Fibroblast of skin of right quadriceps (primary cell): ENCODE results near the gene ACADS.

Experiments used
- DNase-seq: peaks from one replicate; pipeline ENCODE4 v3.0.0-alpha.2; 2013

Gene ACADS

DNA sequence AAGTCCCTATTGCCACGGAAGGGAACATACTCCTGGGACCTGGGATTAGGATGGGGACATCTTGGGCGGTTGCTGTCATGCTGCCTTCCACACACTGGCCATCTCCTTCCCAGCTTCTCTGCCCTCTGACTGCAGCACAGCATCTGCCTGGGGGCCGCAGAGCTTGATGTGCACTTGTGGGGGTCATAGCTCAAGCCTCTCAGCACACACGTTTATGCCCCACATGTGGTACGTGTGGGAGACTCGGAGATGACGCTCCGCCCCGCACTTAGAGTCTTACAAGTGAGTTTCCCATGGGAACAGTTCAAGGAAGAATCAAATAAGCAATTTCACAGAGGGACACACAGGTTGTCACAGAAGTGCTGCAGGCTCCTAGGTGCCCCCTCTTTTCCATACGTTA, 8.6 kb downstream of the ACADS start:
- DNase-seq = no peak

GRCh38 chr12:120735181-120735580, 9.6 kb downstream of the ACADS start:
- DNase-seq = no peak

GRCh38 chr12:120736404-120737331, 11.0 kb downstream of the ACADS start:
- no peak for DNase-seq

- no peak for DNase-seq
Measured at GRCh38 chr12:120737557-120738251, 12.1 kb downstream of the ACADS start.

DNA sequence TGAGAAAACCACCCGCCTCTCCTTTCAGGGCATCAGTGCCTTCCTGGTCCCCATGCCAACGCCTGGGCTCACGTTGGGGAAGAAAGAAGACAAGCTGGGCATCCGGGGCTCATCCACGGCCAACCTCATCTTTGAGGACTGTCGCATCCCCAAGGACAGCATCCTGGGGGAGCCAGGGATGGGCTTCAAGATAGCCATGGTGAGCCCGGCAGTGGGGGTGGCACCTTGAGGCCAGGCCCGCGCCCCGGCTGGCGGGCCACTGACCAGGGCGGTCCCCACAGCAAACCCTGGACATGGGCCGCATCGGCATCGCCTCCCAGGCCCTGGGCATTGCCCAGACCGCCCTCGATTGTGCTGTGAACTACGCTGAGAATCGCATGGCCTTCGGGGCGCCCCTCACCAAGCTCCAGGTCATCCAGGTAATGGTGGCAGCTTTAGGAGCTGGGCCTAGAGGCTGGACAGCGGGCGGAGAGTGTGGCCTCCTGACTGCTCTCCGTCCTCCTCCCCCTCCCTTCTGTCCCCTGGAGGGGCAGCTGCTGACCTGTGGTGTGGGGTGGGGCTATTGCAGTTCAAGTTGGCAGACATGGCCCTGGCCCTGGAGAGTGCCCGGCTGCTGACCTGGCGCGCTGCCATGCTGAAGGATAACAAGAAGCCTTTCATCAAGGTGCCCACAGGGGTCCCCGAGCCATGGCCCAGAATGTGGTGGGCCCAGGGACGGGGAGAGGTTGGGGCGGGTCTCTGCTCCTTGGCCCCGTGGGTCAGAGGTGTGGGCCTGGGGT, 12.8 kb downstream of the ACADS start:
- DNase-seq = no peak

- DNase-seq = no peak
Measured at GRCh38 chr12:120739031-120739762, 13.6 kb downstream of the ACADS start.

DNA sequence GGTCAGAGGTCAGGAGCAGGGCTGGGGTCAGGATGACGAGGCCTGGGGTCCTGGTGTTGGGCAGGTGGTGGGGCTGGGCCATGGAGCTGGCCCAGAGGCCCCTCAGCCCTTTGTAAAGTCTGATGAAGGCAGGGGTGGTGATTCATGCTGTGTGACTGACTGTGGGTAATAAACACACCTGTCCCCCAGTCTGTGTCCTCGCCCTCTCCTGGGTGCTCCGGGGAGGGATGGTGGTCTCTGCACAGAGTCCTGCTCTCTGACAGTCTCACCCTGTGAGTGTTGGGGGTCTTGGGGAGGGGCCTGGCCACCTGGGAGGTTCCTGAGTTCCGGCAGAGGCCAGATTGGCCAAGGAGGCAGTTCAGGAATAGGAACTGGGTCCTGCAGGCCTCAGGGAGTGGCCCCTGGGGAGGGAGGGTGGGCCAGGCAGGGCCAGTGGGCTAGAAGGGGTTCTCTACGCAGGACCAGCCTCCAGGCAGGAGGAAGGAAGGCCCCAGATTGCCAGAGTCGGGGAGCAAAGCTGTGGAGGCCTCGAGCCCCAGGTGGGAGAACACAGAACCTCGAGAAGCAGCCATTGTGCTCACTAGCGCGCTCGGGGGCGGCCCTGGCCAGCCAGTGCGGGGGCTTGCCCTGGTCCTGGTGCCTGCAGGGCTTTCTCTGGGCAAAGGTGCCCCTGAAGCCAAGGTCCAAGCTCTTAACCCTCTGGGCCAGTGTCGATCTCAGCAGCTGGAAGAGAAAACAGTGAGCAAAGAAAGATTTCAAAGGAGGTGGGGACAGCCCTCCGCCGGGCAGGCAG, 14.4 kb downstream of the ACADS start:
- no peak for DNase-seq

DNA sequence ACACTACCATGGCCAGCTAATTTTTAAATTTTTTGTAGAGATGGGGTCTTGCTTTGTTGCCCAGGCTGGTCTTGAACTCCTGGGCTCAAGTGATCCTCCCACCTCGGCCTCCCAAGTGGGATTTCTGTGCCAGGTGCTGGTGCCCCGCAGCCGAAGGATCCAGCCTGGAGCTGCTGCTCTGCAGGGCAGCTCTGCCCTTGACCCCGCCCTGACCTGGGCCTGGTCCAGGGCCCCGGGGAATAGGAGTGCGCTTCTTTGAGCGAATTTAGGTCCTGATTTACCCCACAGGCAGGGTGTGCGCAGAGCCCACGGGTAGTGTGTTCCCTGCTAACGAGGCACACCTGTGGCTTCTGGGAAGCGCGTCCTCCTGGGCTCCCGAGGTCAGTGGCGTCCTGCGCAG, 15.2 kb downstream of the ACADS start:
- DNase-seq = no peak

DNA sequence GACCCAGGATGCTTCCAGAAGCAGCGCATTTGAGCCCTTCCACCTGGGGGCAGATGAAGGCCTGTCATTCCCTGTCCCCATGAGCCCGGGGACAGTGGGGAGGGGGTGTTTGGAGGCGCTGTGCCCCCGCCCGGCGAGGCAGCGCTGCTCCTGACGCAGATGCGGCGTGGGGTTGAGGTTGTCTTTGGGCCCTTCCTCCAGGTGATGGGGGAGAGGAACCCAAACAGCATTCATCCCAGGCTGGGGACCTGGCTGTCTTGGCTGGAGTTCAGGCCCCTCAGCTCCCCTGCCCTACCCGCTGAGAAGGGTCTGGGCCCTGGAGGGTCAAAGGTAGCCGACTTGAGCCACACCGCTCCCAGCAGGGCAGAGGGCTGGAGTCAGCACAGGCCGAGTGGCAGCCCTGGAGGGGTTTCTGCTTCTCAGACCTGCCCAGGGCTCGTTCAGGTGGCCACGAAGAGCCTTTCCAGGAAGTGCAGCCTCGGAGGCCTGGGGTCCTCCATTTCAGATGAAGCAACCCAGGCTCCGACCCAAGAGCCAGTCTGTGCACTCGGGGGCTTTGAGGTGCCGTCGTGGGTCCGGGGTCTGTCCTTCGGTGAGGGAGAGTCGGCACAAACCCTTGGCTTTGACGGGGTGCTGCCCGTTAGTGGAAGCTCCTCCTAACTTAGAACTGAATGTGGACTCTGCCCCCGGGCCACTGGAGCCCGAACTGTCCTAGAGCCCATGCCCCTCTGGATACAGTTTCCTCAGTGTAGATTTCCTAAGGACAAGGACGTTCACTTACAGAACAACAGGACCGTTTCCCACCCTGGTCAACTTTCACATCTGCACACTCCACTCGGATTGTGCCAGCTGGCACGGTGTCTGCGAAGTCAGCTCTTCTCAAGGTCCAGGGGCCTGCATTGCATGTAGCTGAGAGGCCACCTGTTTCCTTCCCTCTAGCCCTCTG, 16.1 kb downstream of the ACADS start:
- no peak for DNase-seq

DNA sequence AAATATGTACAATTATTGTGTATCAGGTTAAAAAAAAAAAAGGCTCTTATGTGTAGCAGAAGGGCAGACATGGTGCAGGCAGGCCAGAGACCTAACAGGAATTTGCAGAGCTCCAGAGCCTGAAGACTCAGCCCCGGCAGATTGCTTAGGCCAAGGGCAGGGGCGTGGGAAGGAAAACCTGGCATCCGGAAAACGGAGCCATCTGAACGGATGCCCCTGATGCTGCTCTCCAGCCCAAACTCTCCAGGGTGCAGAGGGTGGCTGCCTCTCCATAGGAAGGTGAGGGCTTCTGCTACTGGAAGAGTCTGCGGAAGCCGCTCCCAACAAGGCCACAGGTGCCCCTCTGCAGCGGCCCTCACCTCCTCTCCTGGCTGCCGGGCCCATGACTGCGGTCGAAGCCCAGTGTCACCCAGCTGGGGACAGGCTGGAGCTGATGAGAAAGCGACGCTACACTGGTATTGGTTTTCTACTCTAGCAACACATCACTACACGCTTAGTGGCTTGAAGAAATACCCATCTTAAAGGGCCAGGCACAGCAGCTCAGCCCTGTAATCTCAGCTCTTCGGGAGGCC, 19.4 kb downstream of the ACADS start:
- DNase-seq = no peak

DNA sequence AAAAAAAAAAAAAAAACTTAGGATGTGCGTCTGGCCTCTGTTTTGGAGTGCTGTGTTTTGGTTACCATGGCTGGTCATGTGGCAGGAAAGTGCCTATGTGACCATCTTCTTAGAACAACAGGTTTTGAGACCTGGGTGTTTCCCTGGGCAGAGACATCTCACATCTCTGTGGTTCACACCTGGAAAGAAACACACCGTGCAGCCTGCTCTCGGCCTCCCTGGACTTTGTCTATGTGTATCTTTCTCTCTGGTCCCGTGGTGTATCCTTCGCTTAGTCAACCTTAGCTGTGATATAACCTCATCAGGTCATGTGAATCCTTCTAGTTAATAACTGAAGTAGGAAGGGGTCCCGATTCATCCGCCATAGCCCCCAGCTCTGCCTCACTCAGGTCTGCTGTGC, 22.6 kb downstream of the ACADS start:
- DNase-seq = no peak

GRCh38 chr12:120749256-120749655, 23.6 kb downstream of the ACADS start:
- DNase-seq = no peak

DNA sequence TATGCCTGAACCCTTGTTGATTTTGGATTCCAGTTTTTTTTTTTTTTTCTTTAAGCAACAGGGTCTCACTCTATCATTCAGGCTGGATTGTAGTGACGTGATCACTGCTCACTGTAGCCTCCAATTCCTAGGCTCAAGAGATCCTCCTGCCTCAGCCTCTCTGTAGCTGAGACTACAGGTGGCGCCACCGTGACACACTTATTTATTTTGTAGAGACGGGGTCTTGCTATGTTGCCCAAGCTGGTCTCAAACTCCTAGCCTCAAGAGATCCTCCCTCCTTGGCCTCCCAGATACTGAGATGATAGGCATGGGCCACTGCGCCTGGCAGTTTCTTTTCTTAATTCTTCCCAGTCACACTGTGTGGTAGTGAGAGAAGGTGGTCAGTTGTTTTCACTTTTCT, 25.2 kb downstream of the ACADS start:
- DNase-seq = no peak

DNA sequence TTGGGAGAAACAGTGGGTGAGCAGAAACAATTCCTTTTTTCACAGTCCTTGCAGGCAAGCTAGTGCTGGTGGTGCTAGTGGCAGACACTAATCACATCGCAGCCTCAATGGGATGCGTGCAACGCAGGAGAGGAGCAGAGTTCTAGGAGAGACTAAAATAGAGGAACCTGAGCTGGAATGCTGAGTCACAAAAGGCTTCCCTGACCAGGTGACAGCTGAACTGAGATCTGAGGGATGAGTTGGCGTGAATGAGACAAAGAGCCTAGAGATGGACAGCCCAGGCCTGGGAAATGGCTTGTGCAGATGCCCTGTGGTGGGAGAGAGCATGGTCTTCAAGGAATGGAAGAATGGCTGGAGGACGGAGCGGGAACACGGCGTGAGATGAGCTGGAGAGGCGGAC, 25.8 kb downstream of the ACADS start:
- DNase-seq = no peak

GRCh38 chr12:120754792-120755191, 29.2 kb downstream of the ACADS start:
- DNase-seq = no peak

DNA sequence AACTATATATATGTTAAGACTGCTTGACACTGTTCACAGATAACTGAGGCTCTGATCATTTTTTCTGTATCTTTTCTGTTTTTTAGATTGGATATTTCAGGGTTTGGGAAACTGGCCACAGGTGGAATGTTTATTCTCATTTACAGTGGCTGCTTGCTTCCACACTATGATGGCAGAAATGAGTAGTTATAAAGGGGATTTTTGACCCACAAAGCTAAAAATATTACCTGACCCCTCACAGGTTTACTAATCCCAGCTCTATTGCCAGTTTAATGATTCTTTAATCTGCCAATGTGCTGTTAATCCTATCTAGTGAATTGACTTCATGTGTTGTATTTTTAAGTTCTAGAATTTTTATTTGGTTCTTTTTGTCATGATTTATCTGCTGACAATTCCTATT, 29.6 kb downstream of the ACADS start:
- DNase-seq = no peak

GRCh38 chr12:120757226-120757742, 31.7 kb downstream of the ACADS start:
- no peak for DNase-seq

- no peak for DNase-seq
Measured at GRCh38 chr12:120757949-120758348, 32.3 kb downstream of the ACADS start.

DNA sequence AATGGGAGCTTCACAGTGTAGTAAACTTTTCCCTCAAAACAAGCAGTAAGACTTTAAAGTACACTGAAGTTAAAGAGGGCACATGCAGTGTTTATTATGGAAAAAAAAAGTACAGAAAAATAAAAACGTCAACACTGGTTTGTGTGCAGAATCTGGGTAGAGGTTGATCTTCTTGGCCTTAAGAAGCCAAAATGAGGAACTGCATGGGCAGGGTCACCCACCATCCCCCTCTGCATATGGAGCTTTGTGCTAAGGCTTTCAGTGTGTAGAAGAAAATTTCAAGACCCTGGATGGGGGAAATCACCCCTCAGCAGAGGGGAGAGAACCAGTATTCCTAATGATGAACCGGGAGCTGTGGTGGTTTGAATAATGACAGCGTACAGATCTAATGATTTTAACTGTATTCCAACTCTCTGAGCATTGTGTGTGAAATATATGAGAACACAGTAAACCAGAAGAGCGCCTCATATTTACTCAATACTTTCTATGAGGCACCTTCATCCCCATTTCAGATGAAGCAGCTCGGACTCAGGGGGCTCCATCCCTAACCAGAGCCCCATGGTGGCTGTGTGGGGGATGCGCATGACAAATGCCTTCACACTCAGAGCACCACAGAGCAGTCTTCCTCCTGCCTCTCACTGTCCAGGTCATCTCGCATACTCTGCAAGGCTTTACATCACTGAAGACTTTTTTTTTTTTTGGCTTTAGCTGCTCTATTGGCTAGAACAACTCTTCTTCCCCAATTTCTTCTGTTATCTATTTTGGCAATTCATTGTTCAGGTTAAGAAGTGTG, 33.4 kb downstream of the ACADS start:
- DNase-seq = no peak
